ENCODE results near the gene TENT5C. TPM values are rescaled to one million over a fixed set of nuclear protein-coding genes. Genes with fewer than 3 reads are reported as not detected.

The TENT5C gene
- total and polyA plus RNA-seq, 2 of the 8 experiments (the other 6 are each of a cell fraction or from before 2014, with no cell fraction given): 0.38 to 0.99 TPM

- FAIRE-seq (no peak), DNase-seq (ENCODE audit: low read depth in 1 of 2, low spot score in 2 of 2) (no peak)
- Histone ChIP-seq H3K23ac (ENCODE audit: insufficient read length) (no peak overlapping the region), H3K4me3 (ENCODE audit: extremely low read depth in 1 of 4, insufficient read depth in 2 of 4, low read depth in 3 of 4, low read length in 4 of 4) (no peak overlapping the region), H3K14ac (ENCODE audit: insufficient read length) (no peak overlapping the region), H3K23me2 (ENCODE audit: low read depth, low read length) (peaks cover 17% of the 10 kb centered on the region), H4K5ac (ENCODE audit: insufficient read length, low read depth, low read length) (no peak overlapping the region), H3K4me2 (ENCODE audit: insufficient read depth in 1 of 2, low read depth in 2 of 2, low read length in 2 of 2) (no peak overlapping the region), H2BK20ac (ENCODE audit: low read length) (no peak overlapping the region), H2BK12ac (ENCODE audit: low read depth, low read length) (no peak overlapping the region), H4K91ac (replicated peaks; ENCODE audit: insufficient read length, low read length) (no peak overlapping the region), H3K9me3 (ENCODE audit: insufficient read depth in 2 of 2, low read depth in 1 of 2, low read length in 1 of 2) (no peaks in the 10 kb centered on the region), H3K4me1 (replicated peaks in 1 of 4; ENCODE audit: control insufficient read depth in 3 of 4, insufficient read depth in 4 of 4, low read length in 3 of 4) (peaks cover 0 to 6% (median 2%) of the 10 kb centered on the region in 4 experiments; a peak in 2 of 7 replicates), H3K27me3 (replicated peaks in 1 of 4; ENCODE audit: control insufficient read depth in 3 of 4, extremely low read depth in 1 of 4, insufficient read depth in 3 of 4, low read length in 3 of 4) (peaks cover 0 to 25% (median 14%) of the 10 kb centered on the region in 4 experiments; a peak in 6 of 7 replicates), H2AFZ (ENCODE audit: low read length) (no peak overlapping the region), H2BK15ac (ENCODE audit: low read length) (no peak overlapping the region), H3K27ac (ENCODE audit: low read depth, low read length) (no peak overlapping the region), H3K18ac (ENCODE audit: extremely low read depth, low read length) (no peak overlapping the region), H3K9ac (replicated peaks in 1 of 4; ENCODE audit: extremely low read depth in 1 of 4, low read depth in 3 of 4, low read length in 3 of 4) (no peak overlapping the region), H3K56ac (replicated peaks; ENCODE audit: insufficient read length, low read depth, low read length) (no peak overlapping the region), H4K8ac (ENCODE audit: extremely low read depth, insufficient read depth, low read length) (no peak overlapping the region), H3K79me2 (ENCODE audit: control insufficient read depth in 1 of 2, insufficient read depth in 2 of 2, low read length in 2 of 2) (no peaks in the 10 kb centered on the region), H2BK120ac (replicated peaks; ENCODE audit: low read depth, low read length) (no peak overlapping the region), H4K20me1 (replicated peaks in 1 of 2; ENCODE audit: control insufficient read depth in 1 of 2, insufficient read depth in 2 of 2, low read length in 2 of 2) (no peaks in the 10 kb centered on the region), H3K36me3 (ENCODE audit: control insufficient read depth in 2 of 4, insufficient read depth in 4 of 4, low read length in 3 of 4) (no peaks in the 10 kb centered on the region), H2AK5ac (ENCODE audit: low read depth, low read length) (no peak overlapping the region), H3K4ac (replicated peaks; ENCODE audit: insufficient read length, low read depth, low read length) (no peak overlapping the region), H2BK5ac (ENCODE audit: low read depth, low read length) (no peak overlapping the region), H3K79me1 (ENCODE audit: low read depth, low read length) (no peaks in the 10 kb centered on the region)
- 77% methylated on average over 4 of the region's 4 CpGs; no CpG with 5 or more reads in 1 of the 2 experiments for WGBS, 2 experiments (ENCODE audit: extremely low coverage in 1 of 2, insufficient coverage in 1 of 2, insufficient read length in 1 of 2, insufficient replicate concordance in 2 of 2, low coverage in 1 of 2, low lambda C conversion rate in 2 of 2, missing lambda C conversion rate in 1 of 2)
- TF ChIP-seq CHD2 (IDR thresholded peaks at IDR 0.05; ENCODE audit: low read length) (no peak), JUN (IDR thresholded peaks at IDR 0.05; ENCODE audit: low read depth, low read length) (no peak), HDAC2 (IDR thresholded peaks at IDR 0.05; ENCODE audit: borderline replicate concordance in 1 of 2, low read depth in 2 of 2, low read length in 2 of 2) (no peak), TCF12 (IDR thresholded peaks at IDR 0.05; ENCODE audit: low read depth, low read length) (no peak)
- CTCF ChIA-PET (ENCODE audit: partially characterized antibody): interaction anchor here (0.7 kb wide), 1 partner anchor 1685 kb away, joined by 3 read pairs; no protein-coding TSS in a partner anchor
- POLR2A ChIA-PET (ENCODE audit: partially characterized antibody): no interaction called here
Measured at GRCh38 chr1:117602862-117603261, 3.0 kb upstream of the TENT5C start.
